Ascending aorta (tissue), 2 donors: ENCODE results near the gene AIP. TPM values are rescaled to one million over a fixed set of nuclear protein-coding genes. Genes with fewer than 3 reads are reported as not detected.
A peak's percentile ranks its signal among the peaks of the same experiment; 100 is the strongest.
"Not testable (repeated sequence)": the region's sequence is repeated elsewhere in the genome, so short reads cannot be mapped to it uniquely, and the experiment has no call there.

ENCODE experiments used
- DNase-seq, 2 donors: peaks; one replicate each; pipeline ENCODE4 v3.0.0-alpha.2; 2019; ENCODE audit warnings: low spot score in 2 of 2
- H3K27ac ChIP-seq, 2 donors: fragments of 200-600 bp; sonication (generic); one replicate each; pipeline ENCODE4 v1.5.1; 2016 to 2017; ENCODE audit warnings: mild to moderate bottlenecking in 1 of 2
- H3K27me3 ChIP-seq: fragments of 200-600 bp; sonication (generic); one replicate; pipeline ENCODE4 v1.5.1; 2017
- H3K36me3 ChIP-seq, 2 donors: fragments of 200-600 bp; sonication (generic); one replicate each; pipeline ENCODE4 v1.5.1; 2016
- H3K4me1 ChIP-seq, 2 donors: fragments of 200-600 bp; sonication (generic); one replicate each; pipeline ENCODE4 v1.5.1; 2016 to 2017; ENCODE audit warnings: mild to moderate bottlenecking in 1 of 2
- H3K4me3 ChIP-seq, 2 donors: fragments of 200-600 bp; sonication (generic); one replicate each; pipeline ENCODE4 v1.5.1; 2016 to 2017; ENCODE audit warnings: mild to moderate bottlenecking in 1 of 2
- H3K9me3 ChIP-seq, 2 donors: fragments of 200-600 bp; sonication (generic); one replicate each; pipeline ENCODE4 v1.5.1; 2016
- intact Hi-C: fragments of 100-400 bp; cut with DNase I; formaldehyde crosslinking; loops from one replicate; pipeline ENCODE4 v1.15.1; 2023
- total RNA-seq: library from RNA; depleted of rRNA; stranded (reverse); fragments of >200 nt; gene quantifications from one replicate; pipeline ENCODE4 v1.1.0, GENCODE V29; 2016
- TF ChIP-seq, protein P1 (sequence below), 3 experiments: fragments of 200-600 bp in 2 of 3; fragments of 450-650 bp in 1 of 3; sonication (generic) in 2 of 3; IDR thresholded peaks; one replicate each; pipeline ENCODE4 v1.5.1; 2016 to 2019; ENCODE audit warnings: antibody characterized with exemption in 3 of 3, mild to moderate bottlenecking in 1 of 3, moderate library complexity in 1 of 3

Gene AIP
- total RNA-seq, 1 donor from 2014 or later = 116 TPM

DNA sequence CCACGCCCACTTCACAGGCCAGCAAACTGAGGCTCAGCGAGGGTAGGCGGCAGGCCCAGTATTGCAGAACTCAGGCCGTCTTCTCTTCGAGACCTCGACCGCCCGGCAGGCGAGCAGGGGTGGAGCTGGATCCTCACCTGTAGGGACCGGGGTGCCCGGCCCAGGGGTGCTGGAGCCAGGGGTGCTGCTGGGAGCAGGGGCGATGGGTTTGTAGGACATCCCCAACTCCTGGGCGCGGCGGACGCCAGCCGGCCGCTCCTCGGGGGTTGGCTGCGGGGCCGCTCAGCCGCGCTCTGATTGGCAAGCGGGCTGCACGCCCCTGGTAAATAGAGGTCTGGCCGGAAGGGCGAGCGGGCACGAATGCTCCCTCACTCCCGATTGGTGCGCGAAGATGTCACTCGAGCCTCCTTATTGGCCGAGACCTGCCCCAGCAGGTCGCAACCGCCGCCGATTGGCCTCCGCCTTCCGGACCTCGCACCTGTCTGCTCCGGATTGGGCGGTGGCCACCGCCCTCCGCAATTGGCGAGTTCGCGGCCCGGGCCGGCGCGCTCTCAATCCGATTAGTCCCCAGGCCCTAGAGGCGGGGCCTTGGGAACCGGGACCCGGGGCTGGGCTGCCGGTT is 25.1 kb downstream of the AIP start, which contains the start of gene CDK2AP2:
TSS of gene CDK2AP2 (minus strand) at position 299 of the 622 bp plus-strand sequence. CDS start at position 219, 80 bp downstream.
- Histone ChIP-seq H3K27ac (peak within 1 kb of the TSS; percentile 95 to 96), H3K36me3 (peaks cover 0 to 5% of the 10 kb centered on the region in 2 donors), H3K27me3 (no peaks in the 10 kb centered on the region), H3K4me1 (peaks cover 16 to 27% of the 10 kb centered on the region in 2 donors), H3K9me3 (no peaks in the 10 kb centered on the region), H3K4me3 (peak within 1 kb of the TSS; percentile 65 to 71)
- peak; percentile 98 to 100 for DNase-seq
- TF ChIP-seq, protein P1, sequence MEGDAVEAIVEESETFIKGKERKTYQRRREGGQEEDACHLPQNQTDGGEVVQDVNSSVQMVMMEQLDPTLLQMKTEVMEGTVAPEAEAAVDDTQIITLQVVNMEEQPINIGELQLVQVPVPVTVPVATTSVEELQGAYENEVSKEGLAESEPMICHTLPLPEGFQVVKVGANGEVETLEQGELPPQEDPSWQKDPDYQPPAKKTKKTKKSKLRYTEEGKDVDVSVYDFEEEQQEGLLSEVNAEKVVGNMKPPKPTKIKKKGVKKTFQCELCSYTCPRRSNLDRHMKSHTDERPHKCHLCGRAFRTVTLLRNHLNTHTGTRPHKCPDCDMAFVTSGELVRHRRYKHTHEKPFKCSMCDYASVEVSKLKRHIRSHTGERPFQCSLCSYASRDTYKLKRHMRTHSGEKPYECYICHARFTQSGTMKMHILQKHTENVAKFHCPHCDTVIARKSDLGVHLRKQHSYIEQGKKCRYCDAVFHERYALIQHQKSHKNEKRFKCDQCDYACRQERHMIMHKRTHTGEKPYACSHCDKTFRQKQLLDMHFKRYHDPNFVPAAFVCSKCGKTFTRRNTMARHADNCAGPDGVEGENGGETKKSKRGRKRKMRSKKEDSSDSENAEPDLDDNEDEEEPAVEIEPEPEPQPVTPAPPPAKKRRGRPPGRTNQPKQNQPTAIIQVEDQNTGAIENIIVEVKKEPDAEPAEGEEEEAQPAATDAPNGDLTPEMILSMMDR (IDR thresholded peaks at IDR 0.05) = no peak
- intact Hi-C loops = loop anchor here (1.0 to 10.0 kb wide), 9 partner anchors 25 to 393 kb away; partner anchors contain the start of genes AIP, GRK2, GSTP1 and KDM2A

DNA sequence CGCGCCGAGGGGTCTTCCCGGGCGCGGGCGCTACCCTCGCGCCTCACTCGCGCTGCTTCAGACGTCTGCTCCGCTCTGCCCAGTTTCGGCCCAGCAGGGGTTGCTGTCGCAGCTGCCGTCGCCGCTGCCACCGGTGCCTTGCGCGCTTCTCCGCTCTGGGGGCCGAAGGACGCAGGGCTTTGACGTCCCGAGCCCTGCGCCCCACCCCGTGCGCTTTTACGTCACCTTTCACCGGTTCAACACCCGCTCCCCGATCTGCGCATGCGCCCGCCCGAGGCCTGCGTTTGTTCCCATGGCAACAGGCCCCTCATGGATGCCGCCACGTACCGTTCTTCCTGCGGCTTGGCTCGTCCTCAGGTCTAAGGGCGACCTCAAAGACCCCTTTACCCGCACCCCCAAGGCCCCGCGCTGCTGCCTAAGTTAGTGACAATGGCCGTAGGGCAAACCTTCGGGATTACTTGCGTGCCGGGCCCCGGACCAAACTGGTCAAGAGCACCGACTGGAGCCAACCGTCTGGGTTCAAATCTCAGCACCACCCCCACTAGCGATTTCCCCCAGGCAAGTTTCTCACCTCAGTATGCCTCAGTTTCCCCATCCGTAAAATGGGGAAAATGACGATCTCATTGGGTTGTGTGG is 25.8 kb downstream of the AIP start:
- Histone ChIP-seq H3K27ac (peak overlapping the region; percentile 95 to 96), H3K4me1 (peaks cover 16 to 24% of the 10 kb centered on the region in 2 donors), H3K9me3 (no peaks in the 10 kb centered on the region), H3K36me3 (peaks cover 0 to 5% of the 10 kb centered on the region in 2 donors), H3K4me3 (peak overlapping the region; percentile 65 to 71), H3K27me3 (no peaks in the 10 kb centered on the region)
- intact Hi-C loops = loop anchor here (1.0 to 10.0 kb wide), 8 partner anchors 25 to 394 kb away; partner anchors contain the start of genes AIP, GRK2, GSTP1 and KDM2A
- DNase-seq = peak; percentile 93 to 99
- TF ChIP-seq, protein P1 (IDR thresholded peaks at IDR 0.05) = no peak

DNA sequence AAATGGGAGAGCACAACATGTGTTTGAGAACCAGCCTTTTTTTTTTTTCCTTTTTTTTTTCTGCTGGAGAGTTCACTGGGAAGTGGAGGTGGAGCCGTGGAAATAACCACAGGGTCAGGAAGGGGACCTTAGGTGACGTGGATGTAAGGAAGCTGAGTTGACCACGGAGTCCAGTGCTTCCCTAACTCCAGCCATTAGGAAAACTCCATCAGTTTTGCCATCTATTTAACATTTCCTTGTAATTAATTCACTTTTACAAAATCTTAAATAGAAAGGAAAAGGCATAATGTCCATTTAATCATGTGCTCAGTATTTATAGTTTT is 27.2 kb downstream of the AIP start:
- H3K36me3 ChIP-seq = peaks cover 0 to 5% of the 10 kb centered on the region in 2 donors

GRCh38 chr11:67511558-67511957 is 28.7 kb downstream of the AIP start:
- intact Hi-C loops, H3K36me3 ChIP-seq, H3K27ac ChIP-seq, H3K4me3 ChIP-seq, H3K27me3 ChIP-seq, DNase-seq, H3K9me3 ChIP-seq: not testable (repeated sequence)
- peaks cover 9 to 14% of the 10 kb centered on the region in 2 donors for H3K4me1 ChIP-seq

More for the DNA sequence above, 27.2 kb downstream of the AIP start:
- Histone ChIP-seq H3K27ac (no peak overlapping the region), H3K9me3 (no peaks in the 10 kb centered on the region), H3K4me3 (no peak overlapping the region), H3K27me3 (no peaks in the 10 kb centered on the region), H3K4me1 (peaks cover 14 to 20% of the 10 kb centered on the region in 2 donors)
- DNase-seq = no peak
- intact Hi-C loops = no loop called here
- TF ChIP-seq, protein P1 (IDR thresholded peaks at IDR 0.05) = no peak

DNA sequence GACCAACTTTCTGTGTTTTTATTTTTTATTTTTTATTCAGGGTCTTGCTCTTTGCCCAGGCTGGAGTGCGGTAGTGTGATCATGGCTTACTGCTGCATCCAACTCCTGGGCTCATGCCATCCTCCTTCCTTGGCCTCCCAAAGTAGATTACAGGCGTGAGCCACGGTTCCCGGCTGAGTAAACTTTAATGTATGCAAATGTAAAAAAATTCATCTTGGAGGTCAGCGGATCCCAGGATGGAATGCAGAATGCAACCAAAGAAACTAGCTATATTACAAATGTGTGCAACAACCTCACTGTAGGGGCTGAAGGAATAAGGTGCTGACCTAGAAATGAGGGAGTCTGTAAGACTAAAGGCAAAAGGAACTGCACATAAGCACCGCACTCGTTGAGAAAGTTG is 31.3 kb downstream of the AIP start:
- Histone ChIP-seq H3K27ac (no peak overlapping the region), H3K27me3 (no peaks in the 10 kb centered on the region), H3K36me3 (no peaks in the 10 kb centered on the region), H3K9me3 (no peaks in the 10 kb centered on the region), H3K4me1 (no peaks in the 10 kb centered on the region), H3K4me3 (no peak overlapping the region)
- intact Hi-C loops = no loop called here
- DNase-seq = no peak
- TF ChIP-seq, protein P1 (IDR thresholded peaks at IDR 0.05) = no peak

GRCh38 chr11:67516806-67517205 is 34.0 kb downstream of the AIP start:
- Histone ChIP-seq H3K4me3 (no peak overlapping the region), H3K27me3 (no peaks in the 10 kb centered on the region), H3K9me3 (no peaks in the 10 kb centered on the region), H3K27ac (no peak overlapping the region), H3K4me1 (no peaks in the 10 kb centered on the region), H3K36me3 (no peaks in the 10 kb centered on the region)
- TF ChIP-seq, protein P1 (IDR thresholded peaks at IDR 0.05) = no peak
- no peak for DNase-seq
- intact Hi-C loops = no loop called here
